DOHH2 (cell line): Measurements from ENCODE around the gene SLC39A1.
A peak's percentile ranks its signal among the peaks of the same experiment; 100 is the strongest.

Experiments
- H3F3A ChIP-seq: fragments of 200-600 bp; sonication (generic), shearing (Covaris generic); 2 replicates; pipeline ENCODE4 v1.6.0; 2016; ENCODE audit warnings: antibody characterized with exemption, mild to moderate bottlenecking; ENCODE audit not compliant: control insufficient read depth, insufficient read depth
- H3K27ac ChIP-seq: fragments of 200-600 bp; sonication (generic); 2 replicates; pipeline ENCODE4 v1.5.1; 2014; ENCODE audit warnings: low read depth, mild to moderate bottlenecking, low read length, moderate library complexity
- H3K27me3 ChIP-seq: fragments of 200-600 bp; sonication (generic); 2 replicates; pipeline ENCODE4 v1.6.1; 2014; ENCODE audit warnings: mild to moderate bottlenecking, low read length, mixed read lengths; ENCODE audit not compliant: control insufficient read depth
- H3K36me3 ChIP-seq: fragments of 200-600 bp; sonication (generic); 2 replicates; pipeline ENCODE4 v1.6.1; 2014; ENCODE audit warnings: mild to moderate bottlenecking, low read length, moderate library complexity, mixed read lengths; ENCODE audit not compliant: control insufficient read depth
- H3K4me1 ChIP-seq: fragments of 200-600 bp; sonication (generic); 2 replicates; pipeline ENCODE4 v1.6.1; 2014; ENCODE audit warnings: mild to moderate bottlenecking, low read length, mixed read lengths; ENCODE audit not compliant: control insufficient read depth
- H3K4me2 ChIP-seq: fragments of 200-600 bp; sonication (generic); 2 replicates; pipeline ENCODE4 v1.6.0; 2014; ENCODE audit warnings: mild to moderate bottlenecking, low read length, moderate library complexity
- H3K4me3 ChIP-seq: fragments of 200-600 bp; sonication (generic); 2 replicates; pipeline ENCODE4 v1.5.1; 2014; ENCODE audit warnings: mild to moderate bottlenecking, low read length, mixed read lengths
- H3K79me2 ChIP-seq: fragments of 200-600 bp; sonication (generic); 2 replicates; pipeline ENCODE4 v1.6.1; 2014; ENCODE audit warnings: mild to moderate bottlenecking, low read length, mixed read lengths; ENCODE audit not compliant: control insufficient read depth
- H3K9me2 ChIP-seq: fragments of 200-600 bp; sonication (generic); replicated peaks from 2 replicates; pipeline ENCODE4 v1.6.1; 2014; ENCODE audit warnings: mild to moderate bottlenecking, low read length, mixed read lengths; ENCODE audit not compliant: control insufficient read depth
- H3K9me3 ChIP-seq: fragments of 200-600 bp; sonication (generic); 2 replicates; pipeline ENCODE4 v1.6.1; 2014; ENCODE audit warnings: antibody characterized with exemption, low read length, mixed read lengths; ENCODE audit not compliant: control insufficient read depth, insufficient read depth
- H4K20me1 ChIP-seq: fragments of 200-600 bp; sonication (generic); 2 replicates; pipeline ENCODE4 v1.6.0; 2014; ENCODE audit warnings: low read depth, mild to moderate bottlenecking, antibody characterized with exemption, low read length, moderate library complexity; ENCODE audit not compliant: control insufficient read depth, insufficient read depth
- EZH2phosphoT487 ChIP-seq: fragments of 200-600 bp; sonication (generic); IDR thresholded peaks from 2 replicates; pipeline ENCODE4 v1.6.1; 2017; ENCODE audit warnings: borderline replicate concordance, mild to moderate bottlenecking, antibody characterized with exemption, low read length, moderate library complexity, mixed read lengths
- TF ChIP-seq, protein P1 (sequence below): fragments of 200-600 bp; sonication (generic); IDR thresholded peaks from one replicate; pipeline ENCODE4 v1.5.1; 2014; ENCODE audit warnings: antibody characterized with exemption, mild to moderate bottlenecking, low read depth, low read length; ENCODE audit not compliant: poor library complexity, severe bottlenecking

SLC39A1 gene

DNA sequence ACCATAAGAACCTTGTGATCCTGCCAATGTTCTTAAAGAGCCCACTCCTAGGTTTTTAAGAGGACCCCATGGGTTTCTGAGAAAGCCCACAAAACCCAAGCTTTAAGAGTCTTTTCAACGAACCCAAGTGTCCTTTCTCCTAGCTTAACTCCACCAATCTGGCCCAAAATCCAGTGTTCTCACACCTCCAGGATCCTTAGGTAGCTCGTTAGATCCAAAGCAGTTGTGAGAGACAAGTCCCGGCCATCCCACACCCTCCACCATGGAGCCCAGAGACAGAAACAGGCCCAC lies 18.6 kb downstream of the SLC39A1 start:
- H3K4me2 ChIP-seq, result peak overlapping the region; percentile 86
- TF ChIP-seq EZH2phosphoT487, result no peak
- TF ChIP-seq, protein P1, sequence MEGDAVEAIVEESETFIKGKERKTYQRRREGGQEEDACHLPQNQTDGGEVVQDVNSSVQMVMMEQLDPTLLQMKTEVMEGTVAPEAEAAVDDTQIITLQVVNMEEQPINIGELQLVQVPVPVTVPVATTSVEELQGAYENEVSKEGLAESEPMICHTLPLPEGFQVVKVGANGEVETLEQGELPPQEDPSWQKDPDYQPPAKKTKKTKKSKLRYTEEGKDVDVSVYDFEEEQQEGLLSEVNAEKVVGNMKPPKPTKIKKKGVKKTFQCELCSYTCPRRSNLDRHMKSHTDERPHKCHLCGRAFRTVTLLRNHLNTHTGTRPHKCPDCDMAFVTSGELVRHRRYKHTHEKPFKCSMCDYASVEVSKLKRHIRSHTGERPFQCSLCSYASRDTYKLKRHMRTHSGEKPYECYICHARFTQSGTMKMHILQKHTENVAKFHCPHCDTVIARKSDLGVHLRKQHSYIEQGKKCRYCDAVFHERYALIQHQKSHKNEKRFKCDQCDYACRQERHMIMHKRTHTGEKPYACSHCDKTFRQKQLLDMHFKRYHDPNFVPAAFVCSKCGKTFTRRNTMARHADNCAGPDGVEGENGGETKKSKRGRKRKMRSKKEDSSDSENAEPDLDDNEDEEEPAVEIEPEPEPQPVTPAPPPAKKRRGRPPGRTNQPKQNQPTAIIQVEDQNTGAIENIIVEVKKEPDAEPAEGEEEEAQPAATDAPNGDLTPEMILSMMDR, result no peak
- peaks cover 34% of the 10 kb centered on the region for H3K79me2 ChIP-seq
- peaks cover 47% of the 10 kb centered on the region for H3K4me1 ChIP-seq
- peak overlapping the region; percentile 90 for H3K27ac ChIP-seq
- H3K27me3 ChIP-seq, result no peaks in the 10 kb centered on the region
- peak overlapping the region; percentile 76 for H3K4me3 ChIP-seq
- no peaks in the 10 kb centered on the region for H4K20me1 ChIP-seq
- H3F3A ChIP-seq, result peaks cover 17% of the 10 kb centered on the region
- peaks cover 85% of the 10 kb centered on the region for H3K36me3 ChIP-seq
- H3K9me3 ChIP-seq, result no peaks in the 10 kb centered on the region
- no peaks in the 10 kb centered on the region for H3K9me2 ChIP-seq

DNA sequence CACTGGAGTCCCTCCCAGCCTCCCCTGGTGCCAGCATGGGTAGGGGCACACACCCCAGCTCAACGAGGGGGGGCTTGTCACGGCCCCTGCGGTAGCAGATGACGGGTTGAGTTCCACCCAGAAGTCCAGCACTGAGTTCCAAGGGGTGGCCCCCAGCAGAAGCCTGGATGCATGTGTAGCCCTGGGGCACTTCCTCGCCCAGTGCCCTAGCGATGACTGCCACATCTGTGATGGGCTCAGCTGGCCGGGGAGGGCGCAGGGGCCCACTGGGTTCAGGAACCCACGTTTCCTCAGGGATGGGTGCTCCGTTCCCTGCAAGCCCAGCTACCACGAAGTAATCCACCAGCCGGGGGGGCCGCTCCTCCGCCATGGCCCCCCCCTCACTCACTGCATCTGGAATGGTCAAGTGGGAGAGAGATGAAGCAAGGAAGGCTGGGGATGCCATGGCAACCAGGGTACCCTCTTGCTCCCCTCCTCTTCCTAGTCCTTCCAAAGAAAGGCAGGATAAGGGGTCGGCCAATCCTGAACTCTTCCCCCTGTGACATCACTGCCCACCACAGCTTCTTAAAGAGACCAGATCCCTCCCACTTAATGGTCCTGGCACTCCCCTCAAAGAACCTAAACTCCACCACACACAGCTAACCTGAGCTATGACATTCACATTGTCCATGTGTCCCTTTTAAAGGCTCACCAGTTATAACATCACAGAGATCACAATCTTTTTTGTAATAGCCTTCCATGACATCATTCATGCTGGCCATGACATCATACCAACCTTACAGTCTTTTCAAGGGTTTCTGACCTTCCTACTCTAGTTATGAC lies 19.1 kb downstream of the SLC39A1 start:
- Histone ChIP-seq H3K27ac (peak overlapping the region; percentile 90), H3K4me2 (peak overlapping the region; percentile 86), H3K27me3 (no peaks in the 10 kb centered on the region), H3K36me3 (peaks cover 86% of the 10 kb centered on the region), H3F3A (peaks cover 17% of the 10 kb centered on the region), H3K4me3 (peak overlapping the region; percentile 76), H4K20me1 (no peaks in the 10 kb centered on the region), H3K4me1 (peaks cover 41% of the 10 kb centered on the region), H3K79me2 (peaks cover 34% of the 10 kb centered on the region), H3K9me2 (no peaks in the 10 kb centered on the region), H3K9me3 (no peaks in the 10 kb centered on the region)
- TF ChIP-seq EZH2phosphoT487, result no peak
- TF ChIP-seq, protein P1, result no peak

DNA sequence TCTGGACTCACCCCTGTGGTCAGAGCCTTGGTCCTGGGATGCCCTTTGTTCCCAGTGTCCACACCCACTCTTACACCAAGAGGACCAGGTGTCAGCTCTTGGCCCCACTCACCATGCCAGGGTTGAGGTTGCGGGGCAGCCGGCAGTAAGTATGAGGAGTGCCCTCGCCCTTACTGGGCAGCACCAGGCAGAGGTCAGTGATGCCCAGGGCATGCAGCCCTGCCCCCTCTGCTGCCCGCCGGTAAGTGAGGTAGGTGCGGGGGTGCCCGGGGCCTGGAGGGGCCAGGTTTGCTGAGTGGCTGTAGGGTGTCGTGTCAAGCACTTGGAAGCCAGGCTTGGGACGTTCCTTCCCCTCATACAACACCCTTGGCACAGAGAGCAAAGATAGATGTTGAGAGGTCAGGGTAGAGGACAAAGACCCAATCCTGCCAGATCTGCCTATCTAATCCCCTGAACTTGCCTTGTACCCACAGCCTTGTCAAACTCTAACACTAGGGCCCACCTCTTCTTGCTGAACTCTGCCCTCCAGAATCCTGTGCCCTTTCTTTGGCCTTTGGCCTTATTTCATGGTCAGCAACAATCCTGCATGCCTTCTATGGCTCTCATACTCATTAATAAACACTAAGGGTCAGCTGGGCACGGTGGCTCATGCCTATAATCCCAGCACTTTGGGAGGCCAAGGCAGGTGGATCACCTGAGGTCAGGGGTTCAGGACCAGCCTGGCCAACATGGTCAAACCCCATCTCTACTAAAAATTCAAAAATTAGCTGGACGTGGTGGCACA lies 20.4 kb downstream of the SLC39A1 start:
- Histone ChIP-seq H3F3A (peaks cover 13% of the 10 kb centered on the region), H3K9me2 (no peaks in the 10 kb centered on the region), H3K79me2 (peaks cover 34% of the 10 kb centered on the region), H3K27ac (no peak overlapping the region), H3K27me3 (no peaks in the 10 kb centered on the region), H4K20me1 (no peaks in the 10 kb centered on the region), H3K9me3 (no peaks in the 10 kb centered on the region), H3K4me2 (no peak overlapping the region), H3K4me3 (no peak overlapping the region), H3K4me1 (peaks cover 29% of the 10 kb centered on the region), H3K36me3 (peaks cover 80% of the 10 kb centered on the region)
- TF ChIP-seq EZH2phosphoT487, result no peak
- TF ChIP-seq, protein P1, result no peak
